D721Med (cell line): ENCODE measurements around the gene WDSUB1.

Source experiments
- DNase-seq: peaks from one replicate; pipeline ENCODE4 v3.0.0; 2011; ENCODE audit warnings: low spot score; ENCODE audit not compliant: insufficient read length
- FAIRE-seq: peaks from 2 replicates; lab custom pipeline; 2011; peaks lifted over from hg19 to GRCh38; lab: Jason Lieb, UNC
- TF ChIP-seq, protein P1 (sequence below): IDR thresholded peaks from 2 replicates; pipeline ENCODE4 v1.5.1; 2012; ENCODE audit warnings: mild to moderate bottlenecking, control low read depth; ENCODE audit not compliant: insufficient read depth; ENCODE audit errors: missing control alignments

The WDSUB1 gene

DNA sequence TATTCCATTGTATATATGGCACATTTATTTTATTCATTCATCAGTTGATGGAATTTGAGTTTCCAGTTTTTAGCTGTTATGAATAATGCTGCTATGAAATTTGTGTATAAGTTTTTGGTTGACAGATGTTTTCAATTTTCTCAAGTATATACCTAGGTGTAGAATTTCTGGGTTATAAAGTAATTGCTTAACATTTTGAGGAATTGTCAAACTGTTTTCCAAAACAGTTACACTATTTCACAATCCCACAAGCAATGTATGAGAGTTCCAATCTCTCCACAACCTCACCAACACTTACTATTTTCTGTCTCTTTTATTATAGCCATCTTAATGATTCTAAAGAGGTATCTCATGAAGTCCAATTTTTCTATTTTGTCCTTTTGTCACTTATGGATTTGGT, 12.5 kb upstream of the WDSUB1 start:
- TF ChIP-seq, protein P1, sequence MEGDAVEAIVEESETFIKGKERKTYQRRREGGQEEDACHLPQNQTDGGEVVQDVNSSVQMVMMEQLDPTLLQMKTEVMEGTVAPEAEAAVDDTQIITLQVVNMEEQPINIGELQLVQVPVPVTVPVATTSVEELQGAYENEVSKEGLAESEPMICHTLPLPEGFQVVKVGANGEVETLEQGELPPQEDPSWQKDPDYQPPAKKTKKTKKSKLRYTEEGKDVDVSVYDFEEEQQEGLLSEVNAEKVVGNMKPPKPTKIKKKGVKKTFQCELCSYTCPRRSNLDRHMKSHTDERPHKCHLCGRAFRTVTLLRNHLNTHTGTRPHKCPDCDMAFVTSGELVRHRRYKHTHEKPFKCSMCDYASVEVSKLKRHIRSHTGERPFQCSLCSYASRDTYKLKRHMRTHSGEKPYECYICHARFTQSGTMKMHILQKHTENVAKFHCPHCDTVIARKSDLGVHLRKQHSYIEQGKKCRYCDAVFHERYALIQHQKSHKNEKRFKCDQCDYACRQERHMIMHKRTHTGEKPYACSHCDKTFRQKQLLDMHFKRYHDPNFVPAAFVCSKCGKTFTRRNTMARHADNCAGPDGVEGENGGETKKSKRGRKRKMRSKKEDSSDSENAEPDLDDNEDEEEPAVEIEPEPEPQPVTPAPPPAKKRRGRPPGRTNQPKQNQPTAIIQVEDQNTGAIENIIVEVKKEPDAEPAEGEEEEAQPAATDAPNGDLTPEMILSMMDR, result no peak
- DNase-seq (no peak), FAIRE-seq (no peak)

DNA sequence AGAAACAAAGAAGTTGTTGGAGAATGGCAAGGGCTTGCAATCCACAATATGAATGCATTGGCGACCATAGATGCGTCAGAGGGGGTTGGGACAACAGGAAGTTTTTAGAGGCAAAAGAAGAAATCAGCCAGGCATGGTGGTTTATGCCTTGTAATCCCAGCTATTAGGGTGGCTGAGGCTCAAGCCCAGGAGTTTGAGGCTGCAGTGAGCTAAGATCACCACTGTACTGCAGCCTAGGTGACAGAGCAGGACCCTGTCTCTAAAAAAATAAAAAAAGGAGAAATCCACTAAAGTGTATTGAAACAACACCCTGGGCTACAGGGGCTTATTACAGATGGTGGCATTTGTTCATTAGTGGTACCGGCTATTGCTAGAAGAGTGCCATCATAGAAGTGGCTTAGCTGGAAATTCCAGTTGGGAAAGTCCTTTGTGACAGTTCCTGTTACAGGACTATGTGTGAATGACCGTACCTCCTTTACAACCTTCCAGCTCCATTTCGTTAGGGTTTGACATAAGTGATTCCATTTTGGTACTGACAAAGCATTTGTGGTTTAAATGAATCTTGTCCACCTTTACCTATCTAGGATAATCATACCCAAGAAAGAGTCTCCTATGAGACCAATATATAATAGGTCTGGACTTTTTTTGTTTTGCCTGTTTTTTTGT, 10.7 kb upstream of the WDSUB1 start:
- DNase-seq (no peak), FAIRE-seq (no peak)
- TF ChIP-seq, protein P1, result no peak

DNA sequence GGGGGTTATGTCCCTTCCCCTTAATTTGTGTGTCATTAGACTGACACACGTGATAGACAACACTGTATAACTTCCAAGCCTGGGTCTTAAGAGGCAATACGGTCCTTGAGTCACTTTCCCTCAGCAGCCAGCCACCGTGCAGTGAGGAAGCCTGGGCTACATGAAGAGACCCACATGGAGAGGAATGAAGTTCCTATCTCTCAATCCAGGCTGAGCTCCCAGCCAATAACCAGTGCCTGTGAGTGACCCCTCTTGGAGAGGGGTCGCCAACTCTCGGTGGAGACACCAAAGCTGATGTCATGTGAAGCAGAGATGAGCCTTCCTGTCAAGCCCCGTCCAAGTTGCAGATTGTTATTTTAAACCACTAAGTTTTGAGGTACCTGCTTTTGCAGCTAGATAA, 5.7 kb upstream of the WDSUB1 start:
- FAIRE-seq, result no peak
- no peak for DNase-seq
- TF ChIP-seq, protein P1, result no peak

GRCh38 chr2:159290289-159290907, 3.9 kb upstream of the WDSUB1 start:
- no peak for DNase-seq
- TF ChIP-seq, protein P1, result no peak
- no peak for FAIRE-seq

GRCh38 chr2:159287733-159288132, 1.2 kb upstream of the WDSUB1 start:
- TF ChIP-seq, protein P1, result no peak
- DNase-seq (no peak), FAIRE-seq (no peak)

GRCh38 chr2:159286709-159287441, 372 bp upstream of the WDSUB1 start:
- no peak for FAIRE-seq
- DNase-seq, result peak; percentile 86
- TF ChIP-seq, protein P1, result no peak
